H1 (cell line): ENCODE results near the gene CIBAR2. TPM values are rescaled to one million over a fixed set of nuclear protein-coding genes. Genes with fewer than 3 reads are reported as not detected.

Experiments
- EGR1 ChIP-seq: IDR thresholded peaks from 2 replicates; pipeline ENCODE4 v1.6.1; 2011; ENCODE audit warnings: low read depth, low read length, borderline replicate concordance
- EZH2 ChIP-seq: fragments of 200-600 bp; sonication (generic); IDR thresholded peaks from 2 replicates; pipeline ENCODE4 v1.7.1; 2012; ENCODE audit warnings: low read depth, mild to moderate bottlenecking, moderate library complexity, low read length, inconsistent platforms; ENCODE audit not compliant: severe bottlenecking
- KDM4A ChIP-seq: IDR thresholded peaks from one replicate; pipeline ENCODE4 v1.7.1; 2012; ENCODE audit warnings: low read depth, mild to moderate bottlenecking, moderate library complexity, low read length, inconsistent platforms; ENCODE audit not compliant: severe bottlenecking
- RXRA ChIP-seq: IDR thresholded peaks from 2 replicates; pipeline ENCODE4 v1.6.1; 2011; ENCODE audit warnings: low read depth, mild to moderate bottlenecking, low read length, moderate library complexity; ENCODE audit not compliant: insufficient read depth
- TBP ChIP-seq: IDR thresholded peaks from 2 replicates; pipeline ENCODE4 v1.6.1; 2011; ENCODE audit warnings: low read depth, low read length, improper control_type of control experiment
- TEAD4 ChIP-seq: IDR thresholded peaks from 2 replicates; pipeline ENCODE4 v1.6.1; 2012; ENCODE audit warnings: low read depth, low read length, inconsistent platforms, mixed read lengths
- polyA plus RNA-seq, 7 experiments: library from polyadenylated mRNA; depleted of rRNA in 3 of 7; stranded (reverse) in 5 of 7; unstranded in 2 of 7; fragments of >200 nt in 5 of 7; fragments of 200-250 nt in 2 of 7; gene quantifications; 1 replicate in 5 of 7; 2 replicates in 1 of 7; 4 replicates in 1 of 7; pipeline versions ENCODE4 v1.2.1 to v1.2.3, GENCODE V29; 2011 to 2013; ENCODE audit warnings: missing spikeins in 2 of 7, mixed read lengths in 2 of 7
- total RNA-seq: library from RNA; stranded (reverse); fragmentation: NEBNext Ultra II Directional; extraction: Animal tissue kit (Norgen Biotek cat#: 25700); gene quantifications from 2 replicates; pipeline ENCODE4 v1.2.1, GENCODE V29; 2021

CIBAR2 gene
- total and polyA plus RNA-seq, 2 of the 8 experiments (the other 6 are each of a cell fraction or from before 2014, with no cell fraction given) = 0.18 TPM; not detected in 1

DNA sequence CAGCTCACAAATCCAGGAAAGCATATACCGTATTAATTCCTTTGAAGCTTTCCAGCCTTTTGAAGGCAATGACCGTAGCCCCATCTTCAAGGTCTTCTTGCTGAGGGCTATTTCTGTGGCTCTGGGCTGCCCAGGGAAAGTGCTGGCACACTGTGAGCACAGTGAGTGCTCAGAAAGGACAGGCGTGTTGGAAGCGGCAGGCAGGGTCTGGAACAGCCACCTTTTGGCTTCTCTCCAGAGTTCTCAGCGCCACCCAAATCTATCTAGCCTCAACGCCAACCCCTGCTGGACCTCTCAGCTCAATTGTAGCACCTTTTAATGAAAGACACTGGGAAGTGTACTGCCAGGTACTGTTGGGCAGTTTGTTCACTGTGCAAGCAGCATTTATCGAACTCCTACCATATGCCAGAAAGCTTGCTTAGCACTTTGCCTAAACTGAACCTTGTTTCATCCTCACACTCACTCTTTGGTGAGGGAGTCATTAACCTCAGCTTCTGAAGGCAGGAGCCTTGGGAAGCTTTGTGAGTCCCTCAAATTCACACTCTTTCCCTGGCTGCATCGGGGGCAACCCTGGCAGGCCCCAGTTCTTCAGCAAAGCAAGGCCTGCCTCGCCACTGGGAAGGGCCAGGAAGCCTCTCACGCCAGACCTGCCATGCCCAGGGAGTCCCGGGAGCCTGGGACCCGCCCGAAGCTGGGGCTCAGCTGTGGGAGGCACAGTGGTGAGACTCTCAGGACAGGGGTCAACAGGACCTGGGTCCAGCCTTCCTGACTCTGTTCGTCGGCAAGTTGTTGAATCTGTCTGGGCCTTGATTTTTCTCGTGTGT lies 13.5 kb upstream of the CIBAR2 start (continued):
- TF ChIP-seq EZH2 (no peak), EGR1 (no peak), KDM4A (no peak), TEAD4 (no peak), RXRA (no peak), TBP (no peak)
